ACC112 (cell line): ENCODE measurements around the gene NYAP2.
A peak's percentile ranks its signal among the peaks of the same experiment; 100 is the strongest.

Experiments
- H2AFZ ChIP-seq: fragments of 200-600 bp; sonication (generic); one replicate; pipeline ENCODE4 v1.6.0; 2017; ENCODE audit warnings: antibody characterized with exemption, low read length; ENCODE audit not compliant: unreplicated experiment
- H3K27ac ChIP-seq: fragments of 200-600 bp; sonication (generic); 2 replicates; pipeline ENCODE4 v1.5.1; 2014; ENCODE audit warnings: low read depth, mild to moderate bottlenecking, antibody characterized with exemption, low read length, moderate library complexity
- H3K27me3 ChIP-seq: fragments of 200-600 bp; sonication (generic); 2 replicates; pipeline ENCODE4 v1.6.1; 2014; ENCODE audit warnings: mild to moderate bottlenecking, antibody characterized with exemption, low read length, moderate library complexity, mixed read lengths; ENCODE audit not compliant: insufficient read depth
- H3K36me3 ChIP-seq: fragments of 200-600 bp; sonication (generic); 2 replicates; pipeline ENCODE4 v1.6.1; 2016; ENCODE audit warnings: mild to moderate bottlenecking, antibody characterized with exemption, low read length, moderate library complexity, mixed read lengths; ENCODE audit not compliant: insufficient read depth
- H3K4me1 ChIP-seq: fragments of 200-600 bp; sonication (generic); one replicate; pipeline ENCODE4 v1.6.1; 2016; ENCODE audit warnings: low read length, mixed read lengths; ENCODE audit not compliant: insufficient read depth, unreplicated experiment, control insufficient read depth
- H3K4me3 ChIP-seq: fragments of 200-600 bp; sonication (generic); 2 replicates; pipeline ENCODE4 v1.5.1; 2014; ENCODE audit warnings: mild to moderate bottlenecking, low read depth, low read length
- H3K79me2 ChIP-seq: fragments of 200-600 bp; sonication (generic); one replicate; pipeline ENCODE4 v1.6.0; 2016; ENCODE audit warnings: low read length; ENCODE audit not compliant: control insufficient read depth, unreplicated experiment, insufficient read depth

Gene NYAP2

DNA sequence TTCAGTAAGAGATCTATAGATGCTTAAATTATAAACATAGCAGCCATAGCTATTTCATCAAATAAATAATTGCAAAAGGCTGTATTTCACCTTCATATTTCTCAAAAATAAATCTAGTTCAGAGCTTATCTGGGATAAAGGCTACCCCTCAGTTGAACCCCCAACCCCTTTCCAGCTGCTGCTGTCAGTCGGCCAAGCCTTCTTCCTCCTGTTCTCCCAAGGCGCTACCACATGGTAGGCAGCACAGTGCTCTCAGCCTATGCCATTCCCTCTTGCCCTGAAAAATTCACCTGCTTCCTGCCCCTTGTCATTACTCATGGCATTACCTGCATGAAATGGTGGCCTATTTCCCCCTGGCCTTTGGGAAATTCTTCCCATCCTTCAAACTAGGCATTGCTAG is 136.5 kb downstream of the NYAP2 start:
- H3K4me1 ChIP-seq = no peaks in the 10 kb centered on the region
- no peak overlapping the region for H3K4me3 ChIP-seq
- no peak overlapping the region for H2AFZ ChIP-seq
- no peaks in the 10 kb centered on the region for H3K79me2 ChIP-seq
- H3K36me3 ChIP-seq = no peaks in the 10 kb centered on the region
- peaks cover 33% of the 10 kb centered on the region for H3K27me3 ChIP-seq
- no peak overlapping the region for H3K27ac ChIP-seq

DNA sequence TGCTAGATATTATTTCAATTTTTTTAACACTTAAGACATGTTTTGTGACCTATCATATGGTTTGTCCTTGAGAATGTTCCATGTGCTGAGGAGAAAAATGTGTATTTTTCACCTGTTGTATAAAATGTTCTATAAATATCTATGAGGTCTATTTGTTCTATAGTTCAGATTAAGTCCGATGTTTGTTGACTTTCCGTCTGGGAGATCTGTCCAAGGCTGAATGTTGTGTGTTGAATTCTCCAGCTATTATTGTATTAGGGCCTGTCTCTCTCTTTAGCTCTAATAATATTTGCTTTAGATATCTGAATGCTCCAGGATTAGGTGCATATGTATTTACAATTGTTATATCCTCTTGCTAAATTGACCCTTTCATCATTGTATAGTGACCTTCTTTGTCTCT is 144.1 kb downstream of the NYAP2 start:
- no peaks in the 10 kb centered on the region for H3K4me1 ChIP-seq
- H3K4me3 ChIP-seq = no peak overlapping the region
- H3K27me3 ChIP-seq = peaks cover 56% of the 10 kb centered on the region
- H3K36me3 ChIP-seq = no peaks in the 10 kb centered on the region
- no peak overlapping the region for H2AFZ ChIP-seq
- no peaks in the 10 kb centered on the region for H3K79me2 ChIP-seq
- H3K27ac ChIP-seq = no peak overlapping the region

DNA sequence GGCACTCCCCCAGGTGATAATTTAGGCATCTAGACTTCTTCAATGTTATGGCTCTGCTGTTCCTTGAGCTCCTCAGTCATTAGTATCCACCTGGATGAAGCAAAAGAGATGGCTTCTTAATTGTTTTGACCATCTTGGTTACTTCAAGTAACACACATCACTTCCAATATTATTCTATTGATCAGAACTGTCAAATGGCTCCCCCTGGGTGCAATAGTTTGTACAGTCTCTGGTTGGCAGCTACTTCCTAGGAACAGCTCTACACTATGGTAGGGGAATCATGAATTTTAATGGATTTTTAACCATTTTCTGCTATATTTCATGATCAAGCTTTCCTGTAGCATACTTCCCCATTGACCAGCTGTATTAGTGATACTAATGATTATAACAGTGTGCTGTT is 157.0 kb downstream of the NYAP2 start:
- Histone ChIP-seq H3K36me3 (no peaks in the 10 kb centered on the region), H3K4me3 (no peak overlapping the region), H3K4me1 (no peaks in the 10 kb centered on the region), H2AFZ (no peak overlapping the region), H3K27ac (no peak overlapping the region), H3K79me2 (no peaks in the 10 kb centered on the region), H3K27me3 (peaks cover 53% of the 10 kb centered on the region)

DNA sequence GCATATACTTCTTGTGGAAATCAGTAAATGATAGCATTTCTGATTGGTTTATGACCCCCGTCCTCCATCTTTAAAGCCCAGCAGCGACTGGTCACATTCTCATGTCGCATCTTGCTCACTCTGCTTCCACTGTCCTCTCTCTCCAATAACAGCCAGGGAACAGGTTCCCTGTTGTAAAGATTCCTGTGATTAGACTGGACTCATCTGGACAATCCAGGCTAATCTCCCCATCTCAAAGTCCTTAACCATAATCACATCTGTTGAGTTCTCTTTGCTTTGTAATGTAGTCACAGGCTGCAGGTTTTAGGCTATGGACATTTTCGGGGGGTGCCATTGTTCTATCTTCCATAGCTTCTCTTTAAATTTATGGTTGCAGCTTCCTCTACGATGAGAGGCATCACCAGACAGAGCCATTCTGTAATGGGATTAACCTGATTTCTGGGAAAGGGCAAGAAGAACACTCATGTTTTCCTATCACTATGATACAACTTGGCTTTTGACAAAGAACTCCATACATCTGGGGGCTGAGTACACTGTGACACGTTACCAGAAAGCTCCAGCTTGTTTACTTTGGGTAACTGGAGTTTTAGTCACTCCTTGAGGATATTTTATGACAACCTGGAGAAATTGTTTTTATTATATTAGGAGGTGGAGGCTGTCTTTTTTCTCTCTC is 159.0 kb downstream of the NYAP2 start:
- Histone ChIP-seq H3K79me2 (no peaks in the 10 kb centered on the region), H3K27ac (no peak overlapping the region), H3K36me3 (no peaks in the 10 kb centered on the region), H3K27me3 (peaks cover 68% of the 10 kb centered on the region), H3K4me3 (no peak overlapping the region), H2AFZ (no peak overlapping the region), H3K4me1 (no peaks in the 10 kb centered on the region)

DNA sequence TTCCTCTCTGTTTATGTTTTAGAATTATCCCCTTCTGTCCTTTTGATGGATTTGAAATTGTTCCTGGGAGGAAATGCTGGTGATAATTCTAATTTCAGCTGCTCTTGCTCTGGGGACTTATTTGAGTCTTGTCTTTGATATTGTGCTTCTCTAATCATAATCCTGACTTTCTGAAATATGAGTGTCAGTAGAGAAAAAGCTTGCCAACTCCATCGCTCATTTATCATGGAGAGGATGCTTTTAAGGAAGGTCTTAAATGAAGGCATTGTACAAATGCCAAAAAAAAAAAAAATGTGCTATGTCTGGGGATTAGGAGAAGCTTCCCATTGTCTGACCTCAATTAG is 159.5 kb downstream of the NYAP2 start:
- H2AFZ ChIP-seq = no peak overlapping the region
- H3K4me1 ChIP-seq = no peaks in the 10 kb centered on the region
- no peaks in the 10 kb centered on the region for H3K79me2 ChIP-seq
- H3K4me3 ChIP-seq = no peak overlapping the region
- no peaks in the 10 kb centered on the region for H3K36me3 ChIP-seq
- H3K27ac ChIP-seq = no peak overlapping the region
- H3K27me3 ChIP-seq = peaks cover 73% of the 10 kb centered on the region

DNA sequence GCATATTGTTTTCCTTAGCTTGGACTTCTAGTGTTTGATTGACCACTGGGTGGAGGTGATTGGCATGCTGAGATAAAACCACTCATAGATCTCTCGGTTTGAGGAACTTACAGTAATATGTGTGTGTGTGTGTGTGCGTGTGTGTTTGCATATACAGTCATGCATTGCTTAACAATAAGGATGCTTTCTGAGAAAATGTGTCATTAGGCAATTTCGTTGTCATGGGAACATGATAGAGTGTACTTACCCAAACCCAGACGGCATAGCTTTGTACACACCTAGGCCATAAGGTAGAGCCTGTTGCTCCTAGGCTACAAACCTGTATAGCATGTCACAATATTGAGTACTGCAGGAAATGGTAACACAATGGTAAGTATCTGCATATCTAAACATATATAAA is 167.3 kb downstream of the NYAP2 start:
- Histone ChIP-seq H3K27ac (no peak overlapping the region), H3K4me3 (no peak overlapping the region), H3K79me2 (no peaks in the 10 kb centered on the region), H3K4me1 (no peaks in the 10 kb centered on the region), H3K36me3 (no peaks in the 10 kb centered on the region), H2AFZ (no peak overlapping the region), H3K27me3 (peaks cover 66% of the 10 kb centered on the region)

DNA sequence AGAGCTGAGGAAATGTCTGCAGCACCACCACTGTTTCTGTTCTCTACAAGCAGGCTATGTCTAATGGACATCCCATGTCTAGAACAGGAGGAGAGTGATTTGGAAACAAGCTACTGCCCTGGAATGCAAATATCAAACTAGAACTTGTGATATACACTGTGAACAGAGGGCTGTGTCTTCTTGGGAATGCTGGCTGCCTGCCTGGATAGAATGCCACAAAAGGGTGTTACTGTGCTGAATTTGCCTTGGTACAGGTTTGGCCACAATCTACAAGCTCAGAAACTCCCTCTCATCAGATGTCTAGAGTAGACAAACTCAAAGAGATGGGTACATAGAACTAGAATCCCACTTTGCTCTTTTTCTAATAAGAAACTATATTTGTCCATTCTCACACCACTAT is 170.5 kb downstream of the NYAP2 start:
- Histone ChIP-seq H2AFZ (no peak overlapping the region), H3K4me3 (no peak overlapping the region), H3K27me3 (peaks cover 39% of the 10 kb centered on the region), H3K36me3 (no peaks in the 10 kb centered on the region), H3K27ac (no peak overlapping the region), H3K4me1 (no peaks in the 10 kb centered on the region), H3K79me2 (no peaks in the 10 kb centered on the region)

DNA sequence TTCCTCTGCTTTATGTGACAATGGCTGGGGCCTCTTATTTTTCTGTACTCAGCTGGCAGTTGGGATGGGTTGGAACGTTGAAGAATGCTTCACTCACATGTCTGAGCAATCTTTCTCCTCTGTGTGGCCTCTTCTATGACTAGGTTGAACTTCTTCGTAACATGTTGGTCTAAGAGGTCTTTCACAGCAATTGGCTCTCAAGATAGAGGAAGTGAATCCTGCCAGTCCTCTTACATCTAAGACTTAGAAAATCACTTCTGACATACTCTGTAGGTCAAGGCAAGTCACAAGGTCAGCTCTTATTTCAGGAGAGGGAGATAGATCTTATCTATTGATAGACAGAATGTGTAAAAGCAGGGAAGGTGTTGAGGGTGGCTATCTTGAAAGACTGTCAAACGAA is 174.1 kb downstream of the NYAP2 start:
- no peak overlapping the region for H3K4me3 ChIP-seq
- no peaks in the 10 kb centered on the region for H3K4me1 ChIP-seq
- H3K27ac ChIP-seq = no peak overlapping the region
- H3K79me2 ChIP-seq = no peaks in the 10 kb centered on the region
- H3K36me3 ChIP-seq = no peaks in the 10 kb centered on the region
- H2AFZ ChIP-seq = no peak overlapping the region
- H3K27me3 ChIP-seq = peaks cover 31% of the 10 kb centered on the region

DNA sequence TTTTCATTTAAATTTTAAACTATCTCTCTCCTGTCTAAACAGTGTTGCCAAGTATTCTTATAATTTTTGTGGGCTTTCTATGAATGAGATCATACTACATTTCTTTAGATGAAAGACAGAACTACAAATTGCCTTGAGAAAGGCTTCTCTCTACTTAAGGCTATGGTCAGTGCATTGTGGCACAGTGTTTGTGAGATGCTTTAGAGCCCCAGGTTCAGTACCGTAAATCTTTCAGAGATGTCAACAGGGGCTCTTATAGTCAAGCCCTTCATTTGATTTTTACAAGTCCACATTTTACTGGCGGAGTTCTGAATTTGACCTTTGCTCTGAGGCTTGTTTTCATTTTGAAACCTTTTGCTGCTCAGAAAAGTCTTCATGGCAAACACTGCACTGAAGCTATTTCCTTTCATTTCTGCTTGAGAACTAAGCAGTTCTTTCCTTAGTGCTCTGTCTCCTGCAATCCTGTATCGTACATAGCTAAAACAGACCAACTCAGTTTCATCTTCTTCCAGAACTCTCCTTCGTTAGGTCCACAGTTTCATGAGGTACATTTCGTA is 175.2 kb downstream of the NYAP2 start:
- Histone ChIP-seq H3K79me2 (no peaks in the 10 kb centered on the region), H3K4me1 (no peaks in the 10 kb centered on the region), H3K27ac (no peak overlapping the region), H3K4me3 (peak overlapping the region; percentile 28; the same call in 1 of the 2 replicates), H3K27me3 (peaks cover 32% of the 10 kb centered on the region), H2AFZ (peak overlapping the region; percentile 29), H3K36me3 (no peaks in the 10 kb centered on the region)

DNA sequence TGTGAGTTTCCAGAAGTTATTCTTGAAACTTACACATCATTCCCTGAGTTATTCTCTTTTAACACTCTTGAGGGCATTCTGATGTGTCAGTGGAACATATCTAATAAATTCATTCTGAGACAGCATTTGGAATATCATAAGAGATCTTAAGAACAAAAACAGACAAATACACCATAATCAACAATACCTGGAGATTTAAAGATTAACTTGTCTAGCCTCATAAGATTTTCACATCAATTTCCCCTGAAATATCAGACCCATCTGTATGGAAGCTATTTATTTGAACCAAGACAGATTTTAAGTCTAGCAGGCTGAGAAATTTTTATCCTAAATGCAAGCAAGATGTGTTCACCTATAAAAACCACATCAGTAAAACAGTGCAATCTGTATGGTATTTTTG is 181.6 kb downstream of the NYAP2 start:
- Histone ChIP-seq H3K36me3 (no peaks in the 10 kb centered on the region), H3K27ac (no peak overlapping the region)

DNA sequence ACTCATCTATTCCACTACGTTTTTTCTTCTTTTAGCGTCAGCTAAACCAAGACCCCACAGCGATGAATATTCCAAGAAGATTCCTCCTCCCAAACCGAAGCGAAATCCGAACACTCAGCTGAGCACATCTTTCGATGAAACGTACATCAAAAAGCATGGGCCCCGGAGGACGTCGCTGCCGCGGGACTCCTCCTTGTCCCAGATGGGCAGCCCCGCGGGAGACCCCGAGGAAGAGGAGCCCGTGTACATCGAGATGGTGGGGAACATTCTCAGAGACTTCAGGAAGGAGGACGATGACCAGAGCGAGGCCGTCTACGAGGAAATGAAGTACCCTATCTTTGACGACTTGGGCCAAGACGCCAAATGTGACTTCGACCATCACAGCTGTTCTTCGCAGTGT is 182.4 kb downstream of the NYAP2 start:
- no peaks in the 10 kb centered on the region for H3K79me2 ChIP-seq
- H2AFZ ChIP-seq = no peak overlapping the region
- no peaks in the 10 kb centered on the region for H3K4me1 ChIP-seq
- no peak overlapping the region for H3K27ac ChIP-seq
- H3K4me3 ChIP-seq = no peak overlapping the region
- no peaks in the 10 kb centered on the region for H3K36me3 ChIP-seq
- H3K27me3 ChIP-seq = peaks cover 48% of the 10 kb centered on the region

More for the DNA sequence above, 181.6 kb downstream of the NYAP2 start:
- Histone ChIP-seq H3K4me1 (no peaks in the 10 kb centered on the region), H3K79me2 (no peaks in the 10 kb centered on the region), H2AFZ (no peak overlapping the region), H3K4me3 (no peak overlapping the region), H3K27me3 (peaks cover 50% of the 10 kb centered on the region)
